ENCODE measurements around the gene RNU6-1.

The RNU6-1 gene

DNA sequence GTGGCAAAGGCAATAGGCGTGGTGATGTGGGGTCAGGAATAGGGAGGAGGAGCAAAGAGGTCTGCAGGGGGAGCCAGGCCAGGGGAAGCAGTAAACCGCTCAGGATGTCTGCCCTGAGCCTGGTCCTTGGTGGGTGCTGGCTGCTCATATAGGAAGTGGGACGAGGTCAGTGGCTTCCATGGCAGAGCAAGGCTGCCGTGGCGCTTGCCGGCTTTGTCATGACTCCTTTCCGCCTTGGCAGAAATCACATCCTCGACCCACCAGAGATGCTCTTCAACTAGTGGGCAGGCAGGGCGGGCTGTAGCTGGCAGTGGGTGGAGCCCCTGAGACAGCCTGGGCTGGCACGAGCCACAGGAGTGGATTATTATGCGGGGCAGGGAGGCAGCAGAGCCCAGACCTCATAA, 27.6 kb downstream of the RNU6-1 start:
- DNase-seq (ENCODE audit: low spot score) = peak; percentile 21
- TF ChIP-seq, protein P1, sequence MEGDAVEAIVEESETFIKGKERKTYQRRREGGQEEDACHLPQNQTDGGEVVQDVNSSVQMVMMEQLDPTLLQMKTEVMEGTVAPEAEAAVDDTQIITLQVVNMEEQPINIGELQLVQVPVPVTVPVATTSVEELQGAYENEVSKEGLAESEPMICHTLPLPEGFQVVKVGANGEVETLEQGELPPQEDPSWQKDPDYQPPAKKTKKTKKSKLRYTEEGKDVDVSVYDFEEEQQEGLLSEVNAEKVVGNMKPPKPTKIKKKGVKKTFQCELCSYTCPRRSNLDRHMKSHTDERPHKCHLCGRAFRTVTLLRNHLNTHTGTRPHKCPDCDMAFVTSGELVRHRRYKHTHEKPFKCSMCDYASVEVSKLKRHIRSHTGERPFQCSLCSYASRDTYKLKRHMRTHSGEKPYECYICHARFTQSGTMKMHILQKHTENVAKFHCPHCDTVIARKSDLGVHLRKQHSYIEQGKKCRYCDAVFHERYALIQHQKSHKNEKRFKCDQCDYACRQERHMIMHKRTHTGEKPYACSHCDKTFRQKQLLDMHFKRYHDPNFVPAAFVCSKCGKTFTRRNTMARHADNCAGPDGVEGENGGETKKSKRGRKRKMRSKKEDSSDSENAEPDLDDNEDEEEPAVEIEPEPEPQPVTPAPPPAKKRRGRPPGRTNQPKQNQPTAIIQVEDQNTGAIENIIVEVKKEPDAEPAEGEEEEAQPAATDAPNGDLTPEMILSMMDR (IDR thresholded peaks at IDR 0.05; ENCODE audit: borderline replicate concordance, control extremely low read depth, extremely low read depth, insufficient read depth, missing control alignments) = no peak
- in situ Hi-C loops (cut with MboI; ENCODE audit: low sequenced_read_pairs, unreplicated experiment) = no loop called here

DNA sequence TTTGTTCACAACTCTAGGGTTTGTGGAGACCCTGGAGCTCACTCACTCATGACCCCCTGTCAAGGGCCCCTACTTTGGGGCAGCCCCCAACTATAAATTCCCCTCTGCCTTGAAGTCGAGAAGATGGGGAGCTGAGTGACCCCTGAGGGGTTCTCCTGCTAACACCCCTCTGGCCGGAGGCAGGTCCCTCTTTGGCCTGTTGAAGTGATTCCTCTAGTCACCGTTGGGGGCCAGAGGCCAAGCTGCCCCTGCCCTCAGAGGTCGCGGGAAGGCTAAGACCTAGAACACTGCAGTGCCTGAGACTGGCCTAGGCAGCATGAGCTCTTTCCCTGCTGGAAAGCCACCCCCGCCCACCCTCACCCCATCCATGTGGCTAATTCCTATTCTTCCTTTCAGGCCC, 30.0 kb downstream of the RNU6-1 start:
- no peak for DNase-seq (ENCODE audit: low spot score)
- TF ChIP-seq, protein P1 (IDR thresholded peaks at IDR 0.05; ENCODE audit: borderline replicate concordance, control extremely low read depth, extremely low read depth, insufficient read depth, missing control alignments) = no peak
- in situ Hi-C loops (cut with MboI; ENCODE audit: low sequenced_read_pairs, unreplicated experiment) = no loop called here

DNA sequence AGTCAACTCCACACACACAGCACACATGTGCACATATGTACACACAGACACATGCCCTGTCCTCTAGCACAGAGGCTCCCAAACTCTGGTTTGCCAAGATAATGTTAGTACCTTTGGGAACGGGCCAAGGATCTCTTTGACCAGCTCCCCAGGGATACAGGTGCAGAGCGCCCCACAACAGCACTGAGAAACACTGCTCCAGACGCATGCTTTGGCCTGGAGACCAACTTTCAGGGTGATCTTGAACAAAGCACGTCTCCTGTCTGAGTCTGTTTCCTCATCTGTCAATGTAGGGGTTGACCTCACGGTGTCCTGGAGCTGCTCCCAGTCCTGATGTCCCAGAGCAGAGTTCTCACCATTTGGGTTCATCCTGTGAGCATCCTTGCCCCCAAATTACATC, 30.4 kb downstream of the RNU6-1 start:
- TF ChIP-seq, protein P1 (IDR thresholded peaks at IDR 0.05; ENCODE audit: borderline replicate concordance, control extremely low read depth, extremely low read depth, insufficient read depth, missing control alignments) = no peak
- no peak for DNase-seq (ENCODE audit: low spot score)
- in situ Hi-C loops (cut with MboI; ENCODE audit: low sequenced_read_pairs, unreplicated experiment) = no loop called here

DNA sequence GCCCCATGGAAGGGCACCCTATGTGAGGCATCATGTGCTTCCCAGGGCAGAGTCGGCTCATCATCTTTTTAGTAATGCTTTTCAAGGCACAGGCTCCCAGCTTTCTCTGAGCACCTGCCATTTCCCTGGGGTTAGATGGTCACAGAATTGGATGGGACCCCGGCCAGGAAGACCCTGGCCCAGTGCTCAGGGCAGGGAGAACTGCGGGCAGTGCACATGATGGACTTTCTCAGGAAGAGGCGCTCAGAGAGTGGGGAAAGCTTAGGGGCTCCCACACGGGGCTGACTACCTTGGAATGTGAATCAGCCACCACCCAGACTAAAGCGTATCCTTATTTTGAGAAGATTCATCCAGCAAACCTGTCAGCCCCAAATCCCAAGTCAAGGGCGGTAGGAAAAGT, 31.0 kb downstream of the RNU6-1 start:
- TF ChIP-seq, protein P1 (IDR thresholded peaks at IDR 0.05; ENCODE audit: borderline replicate concordance, control extremely low read depth, extremely low read depth, insufficient read depth, missing control alignments) = no peak
- no peak for DNase-seq (ENCODE audit: low spot score)
- in situ Hi-C loops (cut with MboI; ENCODE audit: low sequenced_read_pairs, unreplicated experiment) = no loop called here

DNA sequence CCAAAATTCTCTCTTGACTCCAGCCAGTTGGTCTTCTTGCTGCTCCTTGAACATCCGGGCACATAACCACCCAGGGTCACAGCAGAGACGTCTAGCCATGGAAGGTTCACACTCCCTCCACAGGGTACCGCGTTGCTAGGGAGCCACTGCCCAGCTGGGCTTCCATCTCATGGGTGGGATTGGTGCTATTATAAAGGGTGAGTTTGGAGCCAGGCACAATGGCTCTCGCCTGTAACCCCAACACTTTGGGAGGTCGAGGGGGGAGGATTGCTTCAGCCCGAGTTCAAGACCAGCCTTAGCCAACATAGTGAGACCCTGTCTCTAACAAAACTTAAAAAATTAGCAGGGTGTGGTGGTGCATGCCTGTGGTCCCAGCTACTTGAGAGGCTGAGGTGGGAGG, 32.0 kb downstream of the RNU6-1 start:
- in situ Hi-C loops (cut with MboI; ENCODE audit: low sequenced_read_pairs, unreplicated experiment) = no loop called here
- no peak for DNase-seq (ENCODE audit: low spot score)
- TF ChIP-seq, protein P1 (IDR thresholded peaks at IDR 0.05; ENCODE audit: borderline replicate concordance, control extremely low read depth, extremely low read depth, insufficient read depth, missing control alignments) = no peak

DNA sequence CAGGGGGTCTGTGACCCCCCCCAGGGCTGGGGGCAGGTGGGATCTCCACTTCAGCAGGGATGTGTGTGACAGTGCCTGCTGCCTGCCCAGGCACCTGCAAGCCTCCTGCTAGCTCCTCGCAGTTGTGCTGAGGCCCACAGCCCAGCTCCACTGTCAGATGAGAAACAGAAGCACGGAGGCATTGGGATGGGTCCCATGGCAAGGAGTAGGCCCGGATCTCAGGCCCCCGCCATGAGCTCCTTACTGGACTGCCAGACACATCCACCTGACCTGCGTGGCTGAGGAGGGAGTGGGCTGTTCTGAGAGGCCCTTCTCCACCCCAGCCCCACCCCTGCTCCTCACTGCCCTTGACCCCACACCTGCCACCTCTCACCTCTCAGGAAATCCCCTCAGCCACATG, 32.7 kb downstream of the RNU6-1 start:
- in situ Hi-C loops (cut with MboI; ENCODE audit: low sequenced_read_pairs, unreplicated experiment) = no loop called here
- DNase-seq (ENCODE audit: low spot score) = no peak
- TF ChIP-seq, protein P1 (IDR thresholded peaks at IDR 0.05; ENCODE audit: borderline replicate concordance, control extremely low read depth, extremely low read depth, insufficient read depth, missing control alignments) = no peak

DNA sequence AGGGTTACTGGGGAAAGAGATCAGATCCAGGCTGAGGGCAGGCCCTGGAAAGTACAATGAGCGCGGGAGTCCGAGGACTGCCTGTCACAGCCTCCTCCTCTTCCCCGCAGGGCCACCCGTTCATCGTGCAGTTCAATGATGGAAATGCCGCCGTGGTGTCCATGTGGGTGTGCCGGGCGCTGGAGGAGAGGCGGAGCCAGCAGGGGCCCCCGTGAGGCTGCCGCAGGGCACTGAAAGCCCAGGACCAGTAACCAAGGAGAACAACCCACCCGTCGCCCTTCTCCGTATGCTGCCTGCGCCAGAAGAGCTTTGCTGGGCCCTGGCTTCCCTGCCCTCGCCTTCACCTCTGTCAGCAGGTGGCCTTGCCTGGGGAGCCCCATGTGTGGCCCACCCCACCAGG, 33.3 kb downstream of the RNU6-1 start:
- in situ Hi-C loops (cut with MboI; ENCODE audit: low sequenced_read_pairs, unreplicated experiment) = no loop called here
- no peak for DNase-seq (ENCODE audit: low spot score)
- TF ChIP-seq, protein P1 (IDR thresholded peaks at IDR 0.05; ENCODE audit: borderline replicate concordance, control extremely low read depth, extremely low read depth, insufficient read depth, missing control alignments) = no peak

All from GM13976 (cell line).